Breast epithelium (tissue), 3 donors: Measurements from ENCODE around the gene MS4A1.

Source experiments
- POLR2A ChIP-seq: fragments of 450-650 bp; IDR thresholded peaks from one replicate; pipeline ENCODE4 v1.6.1; 2016; ENCODE audit warnings: antibody characterized with exemption, mild to moderate bottlenecking, moderate library complexity
- POLR2AphosphoS5 ChIP-seq, 3 donors: sonication (generic); formaldehyde crosslinking; IDR thresholded peaks; one replicate each; pipeline ENCODE4 v1.6.1; 2017; ENCODE audit warnings: antibody characterized with exemption in 3 of 3

GRCh38 chr11:60422609-60423008 lies 33.0 kb upstream of the MS4A1 start:
- TF ChIP-seq POLR2A (no peak), POLR2AphosphoS5 (IDR thresholded peaks at IDR 0.05) (no peak)
